Panc1 (cell line): ENCODE measurements around the gene ERMP1. TPM values are rescaled to one million over a fixed set of nuclear protein-coding genes. Genes with fewer than 3 reads are reported as not detected.
A peak's percentile ranks its signal among the peaks of the same experiment; 100 is the strongest.

Experiments
- ATAC-seq: fragments of 200-7000 bp; cut with Tn5 transposase; 2 replicates; pipeline ENCODE4 v1.9.1; 2020; ENCODE audit warnings: mild to moderate bottlenecking, moderate library complexity
- BruUV-seq: library from RNA; stranded (reverse); fragments of 400-500 nt; replicated peaks from 2 replicates; lab custom pipeline; 2021; lab: Mats Ljungman, UMichigan
- CTCF ChIA-PET: fragments of 300-600 bp; sonication (Branson Sonifier 250); formaldehyde crosslinking; loops from one replicate; lab custom pipeline; 2022; ENCODE audit warnings: antibody characterized with exemption; lab: Charles Lee
- POLR2A ChIA-PET: fragments of 300-600 bp; sonication (Branson Sonifier 250); formaldehyde crosslinking; loops from one replicate; lab custom pipeline; 2022; ENCODE audit warnings: antibody characterized with exemption; lab: Charles Lee
- DNase-seq: peaks from one replicate; pipeline ENCODE4 v3.0.0-alpha.2; 2010; ENCODE audit warnings: low read depth, low spot score
- H3K27ac ChIP-seq: 2 replicates; pipeline ENCODE4 v1.5.1; 2011; ENCODE audit warnings: mild to moderate bottlenecking, low read length, inconsistent platforms
- H3K27me3 ChIP-seq: fragments of 200-500 bp; sonication (Bioruptor generic); 2 replicates; pipeline ENCODE4 v1.6.0; 2014; ENCODE audit warnings: low read length, inconsistent platforms; ENCODE audit not compliant: control insufficient read depth, insufficient read depth
- H3K36me3 ChIP-seq: fragments of 200-500 bp; sonication (Bioruptor generic); 2 replicates; pipeline ENCODE4 v1.5.1; 2014; ENCODE audit warnings: inconsistent platforms, mild to moderate bottlenecking, low read length, moderate library complexity; ENCODE audit not compliant: control insufficient read depth, insufficient read depth
- H3K4me1 ChIP-seq: 2 replicates; pipeline ENCODE4 v1.5.1; 2011; ENCODE audit warnings: inconsistent platforms, mild to moderate bottlenecking, low read length, moderate library complexity; ENCODE audit not compliant: control insufficient read depth, insufficient read depth
- H3K4me3 ChIP-seq, 2 experiments: 2 replicates each; pipeline ENCODE4 v1.5.1; 2011 to 2012; ENCODE audit warnings: low read depth in 2 of 2, low read length in 2 of 2, mild to moderate bottlenecking in 2 of 2, inconsistent platforms in 1 of 2, moderate library complexity in 1 of 2
- H3K9me3 ChIP-seq: fragments of 200-500 bp; sonication (Bioruptor generic); 2 replicates; pipeline ENCODE4 v1.5.1; 2014; ENCODE audit warnings: low read depth, mild to moderate bottlenecking, inconsistent platforms, low read length, moderate library complexity; ENCODE audit not compliant: control insufficient read depth, insufficient read depth
- CTCF ChIP-seq: fragments of 450-650 bp; IDR thresholded peaks from 2 replicates; pipeline ENCODE4 v1.5.1; 2017; ENCODE audit warnings: mild to moderate bottlenecking
- POLR2AphosphoS5 ChIP-seq: IDR thresholded peaks from 2 replicates; pipeline ENCODE4 v1.6.1; 2012; ENCODE audit warnings: mild to moderate bottlenecking, low read depth, low read length, moderate library complexity
- REST ChIP-seq, 2 experiments: IDR thresholded peaks; 2 replicates each; pipeline ENCODE4 v1.6.1; 2011 to 2012; ENCODE audit warnings: low read depth in 2 of 2, control low read depth in 1 of 2, low read length in 1 of 2, mild to moderate bottlenecking in 1 of 2, moderate library complexity in 1 of 2; ENCODE audit not compliant: insufficient read depth in 1 of 2
- SIN3A ChIP-seq: IDR thresholded peaks from 2 replicates; pipeline ENCODE4 v1.6.1; 2012; ENCODE audit warnings: low read depth, mild to moderate bottlenecking, low read length, moderate library complexity, borderline replicate concordance; ENCODE audit not compliant: insufficient read depth
- TCF7L2 ChIP-seq: IDR thresholded peaks from 2 replicates; pipeline ENCODE4 v1.6.1; 2011; ENCODE audit warnings: mild to moderate bottlenecking, low read depth, low read length, inconsistent platforms
- in situ Hi-C: cut with HindIII; loops from 2 replicates; pipeline ENCODE4 v1.10.0; 2016; ENCODE audit warnings: low sequenced_read_pairs, low pct_unique_long_range_greater_than_20kb
- intact Hi-C: fragments of 100-400 bp; cut with micrococcal nuclease; formaldehyde crosslinking; loops from one replicate; pipeline ENCODE4 v1.10.0; 2022; ENCODE audit not compliant: unreplicated experiment
- total RNA-seq: library from RNA; stranded (reverse); gene quantifications from one replicate; pipeline ENCODE4 v1.2.1, GENCODE V29; 2021; ENCODE audit not compliant: unreplicated experiment

Gene ERMP1
- total RNA-seq, 1 experiment from 2014 or later, result 38.4 TPM

- H3K4me3 ChIP-seq, result no peak overlapping the region
- POLR2A ChIA-PET, result no interaction called here
- ATAC-seq (no peak), DNase-seq (no peak)
- H3K27me3 ChIP-seq, result no peaks in the 10 kb centered on the region
- no peaks in the 10 kb centered on the region for H3K9me3 ChIP-seq
- no TSS peak for BruUV-seq
- TF ChIP-seq SIN3A, result no peak
- TF ChIP-seq TCF7L2, result no peak
- TF ChIP-seq REST (IDR thresholded peaks at IDR 0.05; ENCODE audit: insufficient read depth in 1 of 2, low read depth in 2 of 2, low read length in 1 of 2), result no peak
- H3K36me3 ChIP-seq, result no peaks in the 10 kb centered on the region
- peak overlapping the region; percentile 17; the same call in 1 of the 2 replicates for H3K27ac ChIP-seq
- CTCF ChIA-PET, result no interaction called here
- in situ Hi-C loops, result no loop called here
- intact Hi-C loops, result no loop called here
- H3K4me1 ChIP-seq, result no peaks in the 10 kb centered on the region; the same call in 1 of the 2 replicates
Observed at GRCh38 chr9:5838884-5839571, 6.1 kb upstream of the ERMP1 start.

- in situ Hi-C loops, result no loop called here
- no peaks in the 10 kb centered on the region for H3K27me3 ChIP-seq
- no peak overlapping the region for H3K4me3 ChIP-seq
- no TSS peak for BruUV-seq
- H3K9me3 ChIP-seq, result no peaks in the 10 kb centered on the region
- H3K4me1 ChIP-seq, result no peaks in the 10 kb centered on the region; the same call in 1 of the 2 replicates
- ChIA-PET CTCF (no interaction called here), POLR2A (no interaction called here)
- intact Hi-C loops, result no loop called here
- TF ChIP-seq SIN3A (no peak), TCF7L2 (no peak), CTCF (no peak), REST (IDR thresholded peaks at IDR 0.05; ENCODE audit: insufficient read depth in 1 of 2, low read depth in 2 of 2, low read length in 1 of 2) (no peak), POLR2AphosphoS5 (no peak)
- H3K36me3 ChIP-seq, result no peaks in the 10 kb centered on the region; the same call in 1 of the 2 replicates
- no peak for ATAC-seq
- H3K27ac ChIP-seq, result no peak overlapping the region
- DNase-seq, result no peak
Observed at GRCh38 chr9:5835808-5836207, 2.9 kb upstream of the ERMP1 start.
